Non-pigmented ciliary epithelial cell (primary cell): ENCODE results near the gene HLF.

Experiments
- DNase-seq: peaks from one replicate; pipeline ENCODE4 v3.0.0-alpha.2; 2010; ENCODE audit warnings: low read depth

The HLF gene

DNA sequence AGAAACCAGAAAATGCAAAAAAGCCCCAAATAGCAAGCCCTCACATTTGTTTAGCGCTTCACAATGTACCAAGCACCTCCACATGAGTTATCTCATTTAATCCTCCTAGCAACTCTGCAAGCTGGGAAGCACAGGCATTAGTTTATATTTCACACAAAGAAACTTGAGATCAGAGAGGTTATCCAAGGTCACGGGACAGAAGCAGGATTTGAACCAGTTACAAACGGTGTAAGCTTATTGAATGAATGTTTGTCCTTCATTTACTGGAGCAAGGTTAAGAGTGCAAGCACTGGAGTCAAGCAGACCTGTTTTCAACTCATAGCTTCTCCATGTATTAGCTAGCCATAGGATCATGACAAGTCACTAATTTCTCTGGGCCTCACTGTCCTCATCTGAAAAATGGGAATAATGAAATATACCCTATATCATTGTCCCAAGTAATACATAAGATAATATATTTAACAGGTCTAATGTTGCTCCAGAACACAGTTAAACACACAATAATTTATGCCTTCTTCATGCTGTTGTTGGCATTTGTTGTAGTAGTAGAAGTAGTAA lies 6.1 kb upstream of the HLF start:
- DNase-seq, result no peak

DNA sequence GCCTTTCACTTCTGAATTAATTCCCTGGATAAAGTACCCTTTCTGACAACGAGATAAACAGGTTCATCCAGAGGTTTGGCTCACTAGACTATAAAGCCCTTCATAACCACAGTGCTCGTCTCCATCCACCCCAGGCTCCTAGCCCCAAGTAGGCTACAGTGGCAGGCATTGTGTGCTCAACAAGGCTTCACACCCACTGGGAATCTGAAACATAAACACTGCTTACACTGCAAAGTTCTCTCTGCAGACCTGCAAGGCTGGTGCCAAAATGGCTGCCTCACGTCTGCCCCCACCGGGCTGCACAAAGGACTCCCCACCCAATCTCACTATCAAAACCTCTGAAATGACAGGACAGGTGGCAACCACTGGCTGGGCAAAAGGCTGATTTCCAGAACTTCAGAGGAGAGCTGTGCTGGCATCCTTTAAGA lies 5.1 kb upstream of the HLF start:
- DNase-seq, result no peak

DNA sequence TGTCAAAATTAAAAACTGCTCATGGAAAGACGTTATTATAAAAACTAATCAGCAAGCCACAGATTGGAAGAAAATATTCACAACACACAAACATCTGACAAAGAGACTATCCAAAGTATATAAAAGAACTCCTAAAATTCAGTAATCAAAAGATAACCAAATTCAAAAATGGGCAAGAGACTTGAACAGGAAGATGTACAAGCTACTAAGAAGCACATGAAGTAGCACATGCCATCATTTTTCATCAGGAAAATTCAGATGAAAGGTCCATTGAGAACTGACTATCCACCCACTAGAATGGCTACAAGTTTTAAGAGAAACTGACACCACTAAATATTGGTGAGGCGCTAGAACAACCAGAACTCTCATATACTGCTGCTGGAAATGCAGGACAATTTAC lies 3.4 kb upstream of the HLF start:
- DNase-seq, result no peak

DNA sequence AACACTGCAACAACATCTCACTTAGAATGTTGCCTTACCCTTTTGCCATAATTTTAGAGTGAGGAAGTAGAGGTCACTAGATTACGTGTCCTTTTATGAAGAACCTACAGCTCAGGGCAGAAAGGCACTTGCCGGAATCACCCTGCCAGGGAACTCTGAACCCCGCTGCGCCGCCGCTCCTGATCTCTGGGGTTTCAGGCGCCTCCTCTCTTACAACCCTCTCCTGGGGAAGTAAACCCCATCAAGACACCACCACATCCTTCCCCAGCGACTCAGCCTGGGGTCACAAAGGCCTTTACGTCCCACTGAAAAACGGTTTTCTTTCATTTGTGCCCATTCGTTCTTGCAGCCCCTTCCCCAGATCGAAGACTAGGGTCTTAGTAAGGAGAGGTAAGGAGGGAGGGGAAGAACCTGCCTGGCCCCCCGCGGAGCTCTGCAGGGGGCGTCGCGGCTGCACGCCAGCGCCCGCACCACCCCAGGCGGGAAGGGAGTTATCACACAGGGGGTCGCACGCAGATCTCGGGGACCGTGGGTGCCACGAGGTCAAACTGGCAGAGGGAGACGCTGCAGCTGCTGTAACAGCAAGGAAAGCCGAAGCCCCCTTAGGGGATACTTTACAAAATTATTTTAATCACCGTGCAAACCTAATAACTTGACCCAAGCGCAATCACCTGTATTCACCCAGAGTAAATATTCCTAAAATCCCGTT lies 1.0 kb upstream of the HLF start:
- no peak for DNase-seq

DNA sequence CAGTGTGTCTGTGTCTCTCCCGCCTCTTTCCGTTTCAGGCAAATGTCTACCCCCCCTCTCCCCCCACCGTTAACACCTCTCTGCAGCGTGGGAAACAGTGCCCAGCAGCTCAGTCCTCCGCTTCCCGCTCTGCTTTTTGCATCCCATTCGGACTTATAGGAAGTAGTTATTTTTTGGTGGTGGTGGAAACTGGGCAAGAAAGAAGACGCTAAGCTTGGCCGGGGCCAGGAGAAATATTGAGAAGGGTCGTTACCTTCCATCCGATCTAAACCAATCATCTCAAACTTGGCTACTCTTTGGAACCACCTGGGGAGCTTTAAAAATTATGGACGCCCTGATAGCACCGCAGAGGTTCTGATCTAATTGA lies 499 bp upstream of the HLF start:
- DNase-seq, result no peak

DNA sequence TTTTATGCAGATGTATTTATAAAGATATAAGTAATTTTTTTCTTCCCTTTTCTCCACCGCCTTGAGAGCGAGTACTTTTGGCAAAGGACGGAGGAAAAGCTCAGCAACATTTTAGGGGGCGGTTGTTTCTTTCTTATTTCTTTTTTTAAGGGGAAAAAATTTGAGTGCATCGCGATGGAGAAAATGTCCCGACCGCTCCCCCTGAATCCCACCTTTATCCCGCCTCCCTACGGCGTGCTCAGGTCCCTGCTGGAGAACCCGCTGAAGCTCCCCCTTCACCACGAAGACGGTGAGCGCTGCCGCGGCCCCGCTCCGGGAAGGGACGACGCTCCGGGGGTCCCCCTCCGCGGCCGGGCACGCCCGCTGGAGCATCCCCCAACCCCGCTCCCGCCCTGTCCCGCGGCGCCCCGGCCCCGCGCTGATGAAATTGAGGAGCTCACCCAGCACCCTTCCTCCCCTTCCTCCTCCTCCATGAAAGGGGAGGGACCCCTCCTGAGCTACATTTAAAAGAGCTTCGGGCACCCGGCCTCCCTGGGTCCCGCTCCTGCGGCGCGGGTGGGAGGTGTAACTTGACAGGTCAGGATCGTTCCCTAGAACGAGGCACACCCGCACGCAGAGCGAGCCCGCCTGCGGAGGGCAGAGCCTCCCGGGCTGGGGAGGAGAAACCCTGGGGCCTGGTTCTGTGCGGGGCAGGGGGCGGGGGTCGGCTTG lies 706 bp downstream of the HLF start:
- DNase-seq, result no peak

- DNase-seq, result no peak
Observed at GRCh38 chr17:55266051-55266957, 1.5 kb downstream of the HLF start.

DNA sequence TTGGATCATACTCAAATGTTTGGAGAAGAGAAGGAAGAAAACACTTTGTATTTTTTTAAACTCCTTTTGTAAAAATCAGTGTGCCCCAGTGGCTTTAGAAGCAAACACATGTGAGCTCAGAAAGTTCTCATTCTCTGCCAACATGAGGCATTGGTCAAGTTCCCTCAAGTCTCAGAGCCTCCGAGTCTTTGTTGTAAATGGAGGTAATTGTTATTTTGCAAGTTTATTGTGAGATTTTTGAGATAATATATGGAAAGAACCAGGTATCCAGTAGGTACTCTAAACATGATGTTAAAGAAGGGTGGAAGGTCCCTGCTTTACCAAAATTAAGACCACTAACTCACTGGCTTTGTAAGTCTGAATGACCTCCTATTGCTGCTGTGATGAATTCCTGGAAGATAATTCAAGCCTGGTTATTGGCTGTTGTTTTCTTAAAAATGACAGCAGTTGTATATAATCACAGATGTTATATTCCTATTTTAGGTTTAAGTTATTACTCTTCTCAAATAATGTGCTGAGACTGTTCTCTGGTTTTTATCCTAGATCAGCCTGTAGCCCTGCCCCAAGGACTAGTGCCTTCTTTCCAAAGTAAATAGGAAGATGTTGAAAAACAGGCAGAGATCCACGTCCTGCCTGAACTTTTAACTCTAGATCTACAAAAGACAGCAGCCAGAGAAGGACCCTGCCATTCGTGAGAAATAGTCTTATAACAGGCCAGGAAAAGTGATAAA lies 2.4 kb downstream of the HLF start:
- DNase-seq, result no peak

DNA sequence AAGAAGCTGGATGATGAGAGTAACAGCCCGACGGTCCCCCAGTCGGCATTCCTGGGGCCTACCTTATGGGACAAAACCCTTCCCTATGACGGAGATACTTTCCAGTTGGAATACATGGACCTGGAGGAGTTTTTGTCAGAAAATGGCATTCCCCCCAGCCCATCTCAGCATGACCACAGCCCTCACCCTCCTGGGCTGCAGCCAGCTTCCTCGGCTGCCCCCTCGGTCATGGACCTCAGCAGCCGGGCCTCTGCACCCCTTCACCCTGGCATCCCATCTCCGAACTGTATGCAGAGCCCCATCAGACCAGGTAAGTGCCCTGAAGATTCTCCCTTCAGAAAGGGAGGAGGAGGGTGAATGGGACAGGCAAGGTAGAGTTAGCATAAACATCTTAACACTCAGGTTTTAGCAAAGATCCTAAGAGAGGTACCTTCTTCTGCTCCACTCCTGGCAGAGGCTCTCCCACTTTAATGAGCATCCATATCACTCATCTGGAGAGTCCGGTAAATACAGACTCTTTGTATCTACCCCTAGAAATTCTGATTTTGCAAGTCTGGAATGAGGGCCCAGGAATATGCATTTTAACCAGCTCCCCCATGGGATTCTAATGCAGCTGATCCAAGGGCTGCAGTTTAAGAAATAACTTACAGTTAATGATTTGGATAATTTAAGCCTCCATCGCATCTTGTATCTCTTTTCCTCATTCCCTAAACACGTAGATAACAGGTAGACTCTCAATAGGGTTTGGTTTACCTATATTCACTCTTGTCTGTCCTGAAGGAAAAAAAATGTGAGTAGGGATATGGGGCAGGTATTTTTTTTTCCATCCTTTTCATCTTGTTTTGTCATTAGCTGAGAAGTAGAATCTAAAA lies 3.3 kb downstream of the HLF start:
- no peak for DNase-seq

- no peak for DNase-seq
Observed at GRCh38 chr17:55268649-55269480, 4.1 kb downstream of the HLF start.

- no peak for DNase-seq
Observed at GRCh38 chr17:55269894-55270293, 5.1 kb downstream of the HLF start.

DNA sequence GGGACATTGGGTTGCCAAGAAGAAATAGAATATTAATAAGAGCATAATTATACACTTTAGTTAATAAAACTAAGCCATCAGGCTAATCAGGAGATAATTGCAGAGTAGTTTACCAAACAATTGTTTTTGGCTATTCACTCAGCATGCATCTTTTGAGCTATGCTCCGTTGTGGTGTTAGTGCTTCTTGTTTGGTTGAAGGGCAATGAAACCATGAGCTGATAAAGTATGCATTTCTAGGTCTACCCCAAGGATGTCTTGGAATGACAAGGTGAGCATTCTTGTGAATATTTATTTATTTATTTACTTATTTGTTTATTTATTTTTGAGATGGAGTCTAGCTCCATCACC lies 6.4 kb downstream of the HLF start:
- no peak for DNase-seq

GRCh38 chr17:55271958-55272710 lies 7.4 kb downstream of the HLF start:
- DNase-seq, result no peak

DNA sequence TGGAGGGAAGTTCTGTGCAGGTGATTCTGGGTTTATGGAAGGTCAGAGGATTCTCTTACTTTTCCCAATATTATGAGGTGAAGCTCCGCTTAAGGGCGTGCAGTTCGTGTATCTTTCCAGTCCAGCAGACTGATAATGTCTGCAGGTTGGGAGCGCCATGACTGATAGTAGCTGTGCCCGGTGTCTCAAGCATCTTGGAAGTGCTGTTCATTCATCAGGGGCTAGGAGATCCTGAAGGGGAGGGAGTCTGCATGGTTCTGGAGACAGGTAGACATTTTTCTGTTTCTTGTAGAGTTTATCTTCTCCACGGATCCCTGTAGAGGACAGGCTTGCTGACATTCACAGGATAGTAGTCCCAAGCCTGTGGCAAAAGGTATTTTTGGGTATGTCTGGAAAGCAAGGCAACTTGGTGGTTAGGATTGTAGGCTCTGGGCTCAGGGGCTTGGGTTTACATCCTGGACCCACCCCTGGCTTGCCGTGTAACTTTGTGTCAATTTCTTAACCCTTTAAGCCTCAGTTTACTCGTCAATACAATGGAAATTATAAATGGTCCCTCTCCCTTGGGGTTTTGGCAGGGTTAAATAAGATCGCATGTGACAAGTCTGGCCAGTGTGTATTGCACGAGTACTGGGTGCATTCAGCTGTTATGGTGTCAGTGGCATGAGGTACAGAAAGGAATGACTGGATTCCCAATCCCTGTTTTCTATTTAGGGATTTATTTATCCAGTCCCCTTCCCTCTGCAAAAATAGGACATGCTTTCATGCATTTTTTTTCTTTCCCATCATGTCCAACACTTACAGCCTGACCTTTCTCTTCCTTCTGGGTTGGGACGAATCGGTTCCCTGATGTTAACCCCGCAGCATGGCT lies 8.2 kb downstream of the HLF start:
- DNase-seq, result no peak

DNA sequence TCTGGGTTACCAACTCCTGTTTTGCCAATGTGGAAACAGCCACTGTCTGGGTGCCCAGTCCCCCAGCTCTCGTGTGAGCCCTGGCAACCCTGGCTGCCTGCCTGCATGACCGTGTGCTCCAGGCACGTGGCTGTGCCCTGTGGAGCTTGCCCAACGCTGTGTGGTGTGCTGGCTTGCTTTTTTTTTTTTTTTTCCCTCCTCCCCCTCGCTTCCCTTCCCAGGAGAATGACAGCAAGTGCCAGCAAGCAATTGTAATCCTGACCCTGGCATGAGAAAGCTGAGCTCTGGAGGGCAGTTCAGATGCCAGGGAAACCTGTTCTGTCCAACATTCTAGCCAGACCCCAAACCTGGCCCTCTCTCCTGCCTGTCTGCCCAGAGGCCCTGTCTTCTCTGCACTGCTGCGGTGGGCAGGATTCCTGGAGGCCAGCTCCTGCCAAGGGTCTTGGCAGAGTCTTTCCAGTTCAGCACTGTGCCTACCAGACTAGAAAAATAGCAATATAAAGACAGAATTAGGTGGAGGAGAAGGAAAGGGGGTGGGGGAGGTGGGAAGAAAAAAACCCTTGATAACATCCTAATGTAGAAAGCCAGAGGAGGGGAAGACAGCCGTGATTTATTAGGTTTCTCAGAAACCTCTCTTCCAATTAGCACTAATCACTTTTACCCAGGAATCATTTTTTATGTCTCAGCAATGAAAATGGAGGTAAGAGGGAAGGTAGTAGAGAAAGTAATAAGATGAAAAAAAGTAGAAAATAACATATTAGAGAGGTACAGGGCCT lies 9.0 kb downstream of the HLF start:
- no peak for DNase-seq

DNA sequence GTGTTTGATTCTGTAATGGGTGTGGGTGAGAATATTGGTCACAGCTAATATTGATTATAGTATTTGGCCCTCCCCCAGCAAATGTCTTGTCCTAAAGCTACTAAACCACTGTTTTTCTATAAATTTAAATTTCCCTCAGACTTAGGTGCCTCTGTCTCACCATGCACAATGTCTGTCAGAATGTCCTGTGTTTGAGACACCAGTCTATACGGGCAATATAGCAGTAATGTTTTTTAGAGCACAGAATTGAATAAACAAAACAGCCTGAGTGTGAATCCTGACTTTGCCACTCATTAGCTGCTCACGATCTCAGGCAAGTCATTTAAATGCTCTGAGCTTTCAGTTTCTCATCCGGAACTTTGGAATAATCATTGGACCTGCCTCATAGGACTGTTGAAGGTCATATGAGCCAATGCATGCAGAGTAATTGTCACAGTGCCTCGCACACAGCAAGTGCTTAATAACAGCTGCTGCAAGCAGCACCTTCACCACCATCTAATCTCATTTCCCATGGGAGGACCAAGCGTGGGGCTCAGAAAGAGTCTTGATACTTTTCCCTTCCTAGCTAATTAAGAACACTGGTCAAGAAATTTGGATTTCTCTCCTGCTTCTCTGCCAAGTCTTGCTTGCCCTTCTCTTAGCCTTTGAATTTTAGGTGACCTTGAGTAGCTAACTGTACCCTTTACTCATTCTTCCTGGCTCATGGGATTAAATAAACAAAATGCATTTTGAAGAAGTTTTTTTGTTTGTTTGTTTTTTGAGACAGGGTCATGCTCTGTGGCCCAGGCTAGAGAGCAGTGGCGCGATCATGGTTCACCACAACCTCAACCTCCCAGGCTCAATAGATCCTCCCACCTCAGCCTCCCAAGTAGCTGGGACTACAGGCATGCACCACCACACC lies 9.8 kb downstream of the HLF start:
- no peak for DNase-seq
